Thyroid gland (tissue), 4 donors: Measurements from ENCODE around the gene PNMA6F. TPM values are rescaled to one million over a fixed set of nuclear protein-coding genes. Genes with fewer than 3 reads are reported as not detected.

Source experiments
- DNase-seq, 2 donors: peaks; one replicate each; pipeline ENCODE4 v3.0.0-alpha.2; 2019
- H3K27ac ChIP-seq, 3 donors: fragments of 200-600 bp; sonication (generic); 1 replicate in 2 of 3; 2 replicates in 1 of 3; pipeline ENCODE4 v1.5.1; 2016 to 2019; ENCODE audit warnings: mild to moderate bottlenecking in 1 of 3, moderate library complexity in 1 of 3
- H3K27me3 ChIP-seq: fragments of 200-600 bp; sonication (generic); one replicate; pipeline ENCODE4 v1.5.1; 2019
- H3K36me3 ChIP-seq, 2 donors: fragments of 200-600 bp; sonication (generic); one replicate each; pipeline ENCODE4 v1.5.1; 2016 to 2019
- H3K4me1 ChIP-seq, 2 donors: fragments of 200-600 bp; sonication (generic); one replicate each; pipeline ENCODE4 v1.5.1; 2017 to 2019
- H3K4me3 ChIP-seq, 3 donors: fragments of 200-600 bp; sonication (generic); replicated peaks in 1 of 3; 1 replicate in 2 of 3; 2 replicates in 1 of 3; pipeline ENCODE4 v1.5.1; 2016; ENCODE audit warnings: mild to moderate bottlenecking in 1 of 3
- H3K9me3 ChIP-seq: fragments of 200-600 bp; sonication (generic); one replicate; pipeline ENCODE4 v1.5.1; 2017
- POLR2A ChIP-seq, 2 donors: fragments of 450-650 bp; IDR thresholded peaks; one replicate each; pipeline ENCODE4 v1.6.1; 2017; ENCODE audit warnings: antibody characterized with exemption in 2 of 2, mild to moderate bottlenecking in 2 of 2, moderate library complexity in 1 of 2
- WGBS, 2 donors: methylation state at CpG; one replicate each; pipeline ENCODE4 v1.1.5; 2017; 5-methylcytosine and 5-hydroxymethylcytosine counted together
- intact Hi-C: fragments of 100-400 bp; cut with DNase I; formaldehyde crosslinking; loops from one replicate; pipeline ENCODE4 v1.15.1; 2023
- total RNA-seq, 4 donors: library from RNA; depleted of rRNA; stranded (reverse); fragments of >200 nt; gene quantifications; one replicate each; pipeline ENCODE4 v1.2.3, GENCODE V29; 2016
- TF ChIP-seq, protein P1 (sequence below), 6 experiments: fragments of 200-600 bp in 3 of 6; fragments of 450-650 bp in 3 of 6; sonication (generic) in 3 of 6; IDR thresholded peaks; one replicate each; pipeline ENCODE4 v1.5.1; 2016 to 2019; ENCODE audit warnings: antibody characterized with exemption in 6 of 6, mild to moderate bottlenecking in 2 of 6, inconsistent platforms in 1 of 6, moderate library complexity in 1 of 6

Gene PNMA6F
- total RNA-seq = not detected

DNA sequence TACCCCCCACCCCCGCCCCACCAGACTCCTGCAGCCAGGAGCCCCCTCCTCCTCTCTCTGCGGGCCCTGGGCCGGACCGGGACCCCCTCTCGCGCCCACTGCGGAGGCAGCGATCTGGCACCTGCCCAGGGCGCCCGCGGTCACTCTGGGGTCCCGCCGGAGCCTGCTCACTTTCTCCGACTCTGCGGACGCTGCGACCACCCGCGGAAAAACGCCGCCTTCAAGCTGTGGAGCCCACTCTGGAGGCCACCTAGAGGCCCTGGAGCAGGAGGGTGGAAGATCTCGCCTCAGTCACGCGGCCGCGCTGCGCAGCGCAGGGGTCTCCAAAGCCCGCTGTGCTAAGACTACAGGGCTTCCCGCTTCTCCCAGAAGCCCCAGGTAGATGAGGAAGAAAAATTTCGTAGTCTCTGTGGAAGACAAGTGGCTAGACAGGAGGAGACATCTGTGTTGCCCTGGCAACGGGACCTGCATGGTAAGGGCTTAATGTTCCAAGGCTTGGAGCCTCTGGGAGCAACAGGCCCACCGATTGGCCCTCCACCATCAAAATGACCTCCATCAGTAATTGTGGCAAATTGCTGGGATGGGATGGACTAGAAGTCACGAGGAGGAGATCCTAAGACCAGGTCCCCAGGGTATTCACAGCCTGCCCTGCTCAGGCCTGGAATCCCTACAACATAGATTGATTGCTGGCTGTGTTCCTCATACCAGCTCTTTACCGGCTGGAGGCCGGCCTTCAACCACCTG, at the start of gene PNMA6F:
PNMA6F (minus strand) TSS at position 387 of the 744 bp plus-strand sequence. CDS start 1,093 bp downstream, outside the sequence.
- no peaks in the 10 kb centered on the region for H3K27me3 ChIP-seq
- no peaks in the 10 kb centered on the region for H3K36me3 ChIP-seq
- H3K4me3 ChIP-seq = no peak within 1 kb of the TSS
- H3K4me1 ChIP-seq = no peaks in the 10 kb centered on the region
- TF ChIP-seq POLR2A (IDR thresholded peaks at IDR 0.05) = no peak
- TF ChIP-seq, protein P1, sequence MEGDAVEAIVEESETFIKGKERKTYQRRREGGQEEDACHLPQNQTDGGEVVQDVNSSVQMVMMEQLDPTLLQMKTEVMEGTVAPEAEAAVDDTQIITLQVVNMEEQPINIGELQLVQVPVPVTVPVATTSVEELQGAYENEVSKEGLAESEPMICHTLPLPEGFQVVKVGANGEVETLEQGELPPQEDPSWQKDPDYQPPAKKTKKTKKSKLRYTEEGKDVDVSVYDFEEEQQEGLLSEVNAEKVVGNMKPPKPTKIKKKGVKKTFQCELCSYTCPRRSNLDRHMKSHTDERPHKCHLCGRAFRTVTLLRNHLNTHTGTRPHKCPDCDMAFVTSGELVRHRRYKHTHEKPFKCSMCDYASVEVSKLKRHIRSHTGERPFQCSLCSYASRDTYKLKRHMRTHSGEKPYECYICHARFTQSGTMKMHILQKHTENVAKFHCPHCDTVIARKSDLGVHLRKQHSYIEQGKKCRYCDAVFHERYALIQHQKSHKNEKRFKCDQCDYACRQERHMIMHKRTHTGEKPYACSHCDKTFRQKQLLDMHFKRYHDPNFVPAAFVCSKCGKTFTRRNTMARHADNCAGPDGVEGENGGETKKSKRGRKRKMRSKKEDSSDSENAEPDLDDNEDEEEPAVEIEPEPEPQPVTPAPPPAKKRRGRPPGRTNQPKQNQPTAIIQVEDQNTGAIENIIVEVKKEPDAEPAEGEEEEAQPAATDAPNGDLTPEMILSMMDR (IDR thresholded peaks at IDR 0.05) = no peak
- WGBS, 2 donors = 73 to 91% methylated on average over 2 to 3 of the region's 36 CpGs
- no peaks in the 10 kb centered on the region for H3K9me3 ChIP-seq
- intact Hi-C loops = no loop called here
- no peak for DNase-seq
- H3K27ac ChIP-seq = no peak within 1 kb of the TSS

DNA sequence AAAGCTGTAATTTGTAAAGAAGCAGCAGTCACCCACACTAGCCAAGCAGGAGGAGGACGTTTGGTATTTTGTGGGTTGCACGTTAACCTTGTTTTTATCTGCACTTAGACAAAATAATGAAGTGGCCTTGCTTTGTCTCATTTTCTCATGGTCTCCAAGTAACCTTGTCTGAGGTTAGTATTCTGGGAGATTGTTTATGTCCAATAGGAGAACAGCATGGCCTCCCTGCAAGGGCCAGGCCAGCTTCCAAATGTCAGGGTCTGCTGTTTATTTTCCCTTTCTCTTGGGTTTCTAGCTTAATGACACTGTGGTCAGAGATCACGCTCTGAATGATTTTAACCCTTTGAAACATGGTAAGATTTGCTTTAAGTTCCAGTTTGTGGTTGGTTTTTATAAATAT, 49.7 kb upstream of the PNMA6F start:
- H3K36me3 ChIP-seq = no peaks in the 10 kb centered on the region
- H3K4me1 ChIP-seq = no peaks in the 10 kb centered on the region
- no peaks in the 10 kb centered on the region for H3K9me3 ChIP-seq
- no peak overlapping the region for H3K4me3 ChIP-seq
- WGBS, 2 donors = 70 to 74% methylated on average over 3 of the region's 3 CpGs
- H3K27ac ChIP-seq = no peak overlapping the region
- H3K27me3 ChIP-seq = peaks cover 5% of the 10 kb centered on the region
- no peak for TF ChIP-seq POLR2A (IDR thresholded peaks at IDR 0.05)
- TF ChIP-seq, protein P1 (IDR thresholded peaks at IDR 0.05) = no peak
- intact Hi-C loops = no loop called here
- no peak for DNase-seq

DNA sequence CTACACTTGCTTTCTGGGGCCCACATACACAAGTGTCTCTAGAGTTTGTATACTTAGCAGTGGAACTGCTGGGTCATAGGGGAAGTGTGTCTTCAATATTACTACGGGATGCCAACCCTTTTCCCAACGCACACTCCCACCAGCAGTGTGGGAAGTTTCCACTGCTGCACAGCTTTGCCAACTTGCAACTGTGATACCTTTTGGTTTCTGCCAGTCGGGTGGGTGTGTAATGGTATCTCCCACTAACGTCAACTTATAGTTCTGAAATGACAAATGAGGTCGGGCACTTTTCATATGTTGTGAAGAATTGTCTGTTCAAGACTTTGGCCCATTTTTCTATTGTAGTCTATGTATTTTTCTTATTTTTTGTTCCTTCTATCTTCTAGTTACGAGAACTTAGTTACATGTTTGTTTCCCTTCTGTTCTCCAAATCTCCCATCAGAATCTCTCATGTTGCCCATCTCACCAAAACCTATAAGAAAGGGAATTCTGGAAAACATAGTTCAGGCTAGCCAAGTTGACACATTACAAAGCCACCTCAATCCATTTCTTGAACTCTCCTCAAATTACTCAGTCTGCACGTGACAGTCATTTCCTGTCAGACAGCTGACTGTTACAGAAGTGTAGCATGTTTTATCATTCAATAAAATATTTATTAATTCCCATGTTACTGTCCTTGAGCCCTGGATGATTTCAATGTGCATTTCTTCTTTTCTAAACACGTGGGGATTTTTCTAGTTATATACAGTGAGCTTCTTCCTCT, 48.9 kb upstream of the PNMA6F start:
- Histone ChIP-seq H3K4me3 (no peak overlapping the region), H3K36me3 (no peaks in the 10 kb centered on the region), H3K27ac (no peak overlapping the region), H3K9me3 (no peaks in the 10 kb centered on the region), H3K27me3 (peaks cover 5% of the 10 kb centered on the region), H3K4me1 (no peaks in the 10 kb centered on the region)
- DNase-seq = no peak
- TF ChIP-seq, protein P1 (IDR thresholded peaks at IDR 0.05) = no peak
- no peak for TF ChIP-seq POLR2A (IDR thresholded peaks at IDR 0.05)
- WGBS, 2 donors = 82 to 87% methylated on average over 8 of the region's 8 CpGs
- intact Hi-C loops = no loop called here

DNA sequence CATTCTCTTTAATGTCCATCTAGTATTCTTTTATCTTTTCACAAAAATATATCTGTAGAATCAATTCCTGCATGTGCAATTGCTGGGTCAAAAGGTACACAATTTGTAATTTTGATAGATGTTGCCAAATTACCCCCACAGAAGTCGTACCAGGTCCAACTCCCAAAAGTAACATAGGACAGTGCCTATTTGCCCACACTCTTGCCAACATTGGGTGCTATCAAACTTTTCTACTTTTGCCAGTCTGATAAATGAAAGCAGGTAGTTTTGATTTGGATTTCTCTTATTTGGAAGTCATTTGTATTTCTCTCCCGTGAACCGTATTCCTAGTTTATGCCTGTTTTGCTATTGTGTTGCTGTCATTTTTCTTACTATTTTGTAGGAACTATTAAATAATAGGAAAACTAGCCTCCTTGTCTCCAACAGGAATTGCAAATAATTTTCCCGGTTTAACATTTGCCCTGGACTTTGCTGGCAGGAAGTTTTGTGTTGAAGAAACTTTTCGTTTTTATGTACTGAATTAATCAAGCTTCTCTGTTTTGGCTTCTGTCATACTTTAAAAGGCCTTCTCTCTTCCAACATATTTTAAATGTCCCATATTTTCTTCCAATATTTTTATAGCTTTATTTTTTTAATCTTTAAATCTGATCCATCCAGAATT, 45.4 kb upstream of the PNMA6F start:
- Histone ChIP-seq H3K27ac (no peak overlapping the region), H3K4me1 (no peaks in the 10 kb centered on the region), H3K36me3 (no peaks in the 10 kb centered on the region), H3K4me3 (no peak overlapping the region), H3K27me3 (peaks cover 5% of the 10 kb centered on the region), H3K9me3 (no peaks in the 10 kb centered on the region)
- no peak for TF ChIP-seq POLR2A (IDR thresholded peaks at IDR 0.05)
- TF ChIP-seq, protein P1 (IDR thresholded peaks at IDR 0.05) = no peak
- WGBS, 2 donors = 74 to 86% methylated on average over 5 of the region's 5 CpGs
- intact Hi-C loops = no loop called here
- DNase-seq = no peak
